HG03095 (cell line): Measurements from ENCODE around the gene PTPN7.
"Not testable (repeated sequence)": the region's sequence is repeated elsewhere in the genome, so short reads cannot be mapped to it uniquely, and the experiment has no call there.

Source experiments
- ATAC-seq: cut with Tn5 transposase; IDR thresholded peaks from one replicate; pipeline ENCODE4 v1.9.1; 2021; ENCODE audit warnings: moderate library complexity; ENCODE audit not compliant: unreplicated experiment

PTPN7 gene

DNA sequence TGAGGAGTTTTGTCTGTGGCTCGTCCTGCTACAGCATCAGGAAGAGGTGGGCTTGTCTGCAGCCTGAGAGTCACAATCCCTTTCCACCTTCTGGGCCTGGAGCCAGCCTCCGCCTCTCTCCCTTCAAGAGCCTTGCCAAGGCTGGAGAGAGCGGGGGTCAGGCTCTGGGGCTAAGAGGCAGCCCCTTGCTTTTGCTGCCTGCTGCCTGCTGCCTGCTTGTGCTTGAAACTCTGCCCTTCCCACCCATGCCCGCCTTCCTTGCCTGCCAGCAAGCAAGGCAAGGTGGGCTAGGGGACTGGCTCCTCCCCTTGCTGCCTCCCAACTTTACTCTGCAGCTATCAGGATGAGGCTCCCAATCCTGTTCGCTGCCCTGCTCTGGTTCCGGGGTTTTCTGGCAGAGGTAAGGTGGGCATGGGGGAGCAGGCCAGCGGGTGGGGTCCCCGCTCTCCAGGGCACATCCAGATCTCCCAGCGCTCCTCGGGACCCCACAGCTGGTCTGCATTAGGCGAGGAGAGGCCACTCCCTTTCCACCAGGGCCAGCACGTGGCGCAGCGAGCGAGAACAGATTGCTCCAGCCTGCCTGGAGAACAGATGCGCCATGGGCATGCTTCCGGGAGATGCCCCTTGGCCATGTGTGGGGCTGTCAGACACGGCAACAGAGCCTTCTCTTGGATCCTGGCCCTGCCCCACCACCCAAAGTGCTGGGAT lies 7.5 kb upstream of the PTPN7 start:
- ATAC-seq, result no peak

- not testable (repeated sequence) for ATAC-seq
Observed at GRCh38 chr1:202167054-202167453, 6.7 kb upstream of the PTPN7 start.

DNA sequence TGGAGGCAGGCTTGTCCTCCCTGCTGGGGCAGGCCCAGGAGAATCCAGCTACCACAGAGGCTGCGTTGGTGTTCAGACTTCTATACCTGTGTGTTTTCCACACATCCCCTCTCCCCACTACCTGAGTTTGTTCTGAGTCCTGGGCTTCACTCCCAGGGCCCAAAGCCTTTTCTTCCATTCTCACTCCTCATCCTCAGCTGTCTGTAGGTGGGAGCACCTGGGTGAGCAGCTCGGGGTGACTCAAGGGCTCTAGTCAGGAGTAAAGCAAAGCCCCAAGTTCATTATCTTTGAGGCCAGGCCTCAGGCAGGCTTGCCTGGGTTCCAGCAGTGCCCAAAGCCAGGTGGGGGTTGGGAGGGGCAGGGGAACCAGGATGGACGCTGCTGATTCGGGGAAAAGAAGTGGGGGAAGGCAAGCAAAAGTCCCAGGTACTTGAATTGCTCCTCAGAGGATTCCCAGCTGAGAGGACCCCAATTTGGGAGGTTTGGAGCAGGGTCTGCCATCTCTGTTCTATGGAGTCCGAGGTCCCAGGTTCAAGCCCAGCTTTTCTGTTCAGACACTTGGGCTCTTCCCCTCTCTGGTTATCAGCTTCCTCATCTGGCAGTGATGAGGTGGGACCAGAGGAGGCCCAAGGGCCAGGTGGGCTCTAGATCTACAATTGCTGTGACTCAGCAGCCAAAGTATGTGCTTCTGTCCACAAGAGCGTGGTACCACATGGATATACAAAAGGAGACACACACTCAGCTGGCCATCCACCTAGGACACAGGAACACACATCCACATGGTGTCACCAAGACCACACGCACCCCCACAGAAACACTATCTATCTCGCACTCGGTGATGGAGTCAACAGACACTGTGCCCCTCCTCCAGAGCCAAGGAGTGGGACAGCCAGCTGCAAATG lies 5.8 kb upstream of the PTPN7 start:
- no peak for ATAC-seq

DNA sequence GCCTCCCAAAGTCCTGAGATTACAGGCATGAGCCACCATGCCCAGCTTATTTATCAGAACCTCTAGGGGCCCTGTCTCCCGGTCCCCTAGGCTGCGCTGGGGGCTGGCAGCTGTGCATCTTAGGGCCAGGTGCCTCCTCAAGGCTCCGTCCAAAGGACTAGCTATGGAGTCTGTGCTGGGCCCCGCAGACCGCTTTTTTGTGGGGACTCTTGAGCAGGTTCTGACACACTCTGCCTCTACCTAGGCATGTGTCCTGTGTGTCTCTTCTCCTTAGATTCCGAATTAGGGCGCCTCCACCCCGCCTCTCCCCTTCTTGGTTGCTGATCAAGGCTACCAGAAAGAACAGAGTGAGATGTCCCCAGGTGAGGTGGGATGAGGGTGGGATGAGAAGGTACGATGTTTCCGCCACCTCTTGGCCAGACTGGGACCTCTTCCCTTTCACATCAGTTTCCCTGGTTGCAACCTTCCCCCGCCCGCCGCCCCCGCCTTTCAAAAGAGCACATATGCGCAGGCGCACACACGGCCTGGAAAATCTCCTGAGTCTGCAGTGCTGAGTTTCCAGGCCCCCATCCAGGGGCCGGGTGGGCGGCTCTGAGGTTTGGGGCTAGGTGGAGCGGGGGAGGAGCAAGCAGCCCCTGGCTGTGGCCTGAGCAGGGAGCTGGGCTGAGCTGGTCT lies 5.0 kb upstream of the PTPN7 start:
- ATAC-seq, result no peak

GRCh38 chr1:202164271-202165037 lies 4.1 kb upstream of the PTPN7 start:
- peak; percentile 69 for ATAC-seq

DNA sequence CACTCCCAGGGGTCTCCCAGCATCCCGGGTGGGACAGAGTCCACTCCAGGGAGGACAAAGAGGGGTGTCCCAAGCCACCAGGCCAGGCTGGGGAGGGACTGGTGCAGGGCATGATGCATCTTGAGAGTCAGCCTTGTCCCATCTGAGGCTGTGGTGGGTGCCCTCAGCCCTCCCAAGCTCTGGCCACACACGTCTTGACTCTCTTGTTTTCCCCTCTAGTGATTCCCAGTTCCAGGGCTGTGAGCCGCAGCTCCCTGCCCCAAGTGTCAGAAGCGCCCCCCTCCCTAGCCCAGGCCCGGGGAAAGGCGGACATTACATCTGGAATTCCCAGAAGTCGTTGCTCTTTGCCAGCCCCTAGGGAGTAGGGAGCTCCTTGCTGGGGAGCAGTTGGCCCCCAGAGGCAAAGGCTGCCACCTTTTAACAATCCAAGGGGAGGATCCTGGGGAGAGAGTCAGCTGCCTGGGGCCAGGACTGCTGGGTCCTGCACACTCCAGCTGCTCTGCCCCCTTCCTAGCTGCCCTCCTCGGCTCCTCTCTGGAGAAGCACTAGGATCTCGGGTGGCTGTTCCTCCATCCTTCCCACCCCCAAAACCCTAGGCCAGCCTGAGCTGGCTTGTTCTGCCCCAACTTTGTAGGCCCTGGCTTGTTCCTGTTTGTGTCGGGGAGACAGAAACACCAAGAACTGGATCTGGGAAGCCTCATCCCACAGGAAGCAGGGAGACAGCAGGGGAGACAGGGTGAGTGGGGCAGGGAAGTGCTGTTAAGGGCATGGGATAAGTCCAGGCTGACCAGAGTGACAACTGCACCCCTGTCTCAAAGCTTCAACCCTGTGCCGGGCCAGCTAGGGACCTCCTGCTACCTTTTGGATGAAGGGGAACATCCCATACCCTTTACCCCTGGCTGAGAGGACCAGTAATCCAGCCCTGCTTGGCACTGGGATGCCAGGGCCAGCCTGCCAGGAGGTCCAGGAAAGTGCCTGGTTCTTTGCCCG lies 3.2 kb upstream of the PTPN7 start:
- no peak for ATAC-seq

DNA sequence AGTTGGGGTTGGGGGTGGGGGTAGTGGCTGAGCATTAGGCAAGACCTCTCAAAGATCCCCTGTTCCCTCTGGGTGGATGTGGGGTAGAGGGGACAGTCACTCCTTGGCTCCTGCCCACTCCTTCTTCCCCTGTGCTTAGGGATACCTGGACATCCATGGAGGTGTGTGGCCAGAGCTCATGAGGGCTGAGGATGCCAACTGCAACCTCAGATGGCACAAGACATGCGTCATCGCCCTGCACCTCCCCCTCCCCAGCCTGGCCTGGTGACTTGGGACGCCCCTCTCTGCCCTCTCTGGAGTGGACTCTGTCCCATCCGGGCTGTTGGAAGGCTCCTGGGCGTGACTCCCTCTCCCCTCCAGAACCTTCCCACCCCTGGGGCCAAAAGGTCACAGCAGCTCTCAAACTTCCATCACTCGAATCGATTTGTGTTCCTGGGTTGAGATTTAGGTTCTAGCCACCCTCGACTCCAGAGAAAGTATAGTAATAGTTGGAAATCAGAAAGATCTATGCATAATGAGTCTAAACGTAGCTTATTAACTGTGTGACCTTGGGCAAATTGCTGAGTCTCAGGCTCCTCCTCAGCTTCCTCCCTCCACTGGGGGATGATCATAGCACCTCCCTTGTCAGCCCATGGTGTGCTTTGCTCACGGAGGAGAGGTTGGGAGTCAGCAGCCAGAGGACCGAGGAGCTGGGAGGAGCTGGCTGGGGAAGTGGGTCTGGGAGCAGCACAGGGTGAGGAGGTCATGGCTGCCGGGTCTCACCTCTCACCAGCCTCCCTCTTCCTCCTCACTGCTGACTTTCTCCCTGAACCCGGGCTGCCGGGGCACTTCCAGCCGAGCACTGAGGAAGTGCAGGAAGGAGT lies 2.2 kb upstream of the PTPN7 start:
- ATAC-seq, result no peak

DNA sequence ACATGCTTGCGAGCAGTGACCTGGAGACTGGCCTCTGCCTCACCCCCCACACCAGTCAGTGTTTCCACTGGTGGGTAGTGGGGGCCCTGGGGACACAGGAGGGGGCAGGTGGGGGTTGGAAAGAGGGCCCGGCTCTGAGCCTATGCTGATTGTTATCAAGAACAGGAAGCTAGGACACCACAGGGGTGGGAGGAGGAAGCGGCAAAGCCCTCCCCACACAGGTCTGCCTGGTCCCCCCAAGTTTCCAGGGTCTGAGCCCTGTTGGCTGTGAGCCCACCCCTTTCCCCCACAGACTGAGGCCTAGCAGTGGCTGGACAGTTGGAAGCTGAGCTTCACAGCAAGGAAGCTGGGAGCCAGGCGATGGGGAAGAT lies 1.6 kb upstream of the PTPN7 start:
- ATAC-seq, result no peak

GRCh38 chr1:202161151-202162046 lies 997 bp upstream of the PTPN7 start:
- no peak for ATAC-seq

DNA sequence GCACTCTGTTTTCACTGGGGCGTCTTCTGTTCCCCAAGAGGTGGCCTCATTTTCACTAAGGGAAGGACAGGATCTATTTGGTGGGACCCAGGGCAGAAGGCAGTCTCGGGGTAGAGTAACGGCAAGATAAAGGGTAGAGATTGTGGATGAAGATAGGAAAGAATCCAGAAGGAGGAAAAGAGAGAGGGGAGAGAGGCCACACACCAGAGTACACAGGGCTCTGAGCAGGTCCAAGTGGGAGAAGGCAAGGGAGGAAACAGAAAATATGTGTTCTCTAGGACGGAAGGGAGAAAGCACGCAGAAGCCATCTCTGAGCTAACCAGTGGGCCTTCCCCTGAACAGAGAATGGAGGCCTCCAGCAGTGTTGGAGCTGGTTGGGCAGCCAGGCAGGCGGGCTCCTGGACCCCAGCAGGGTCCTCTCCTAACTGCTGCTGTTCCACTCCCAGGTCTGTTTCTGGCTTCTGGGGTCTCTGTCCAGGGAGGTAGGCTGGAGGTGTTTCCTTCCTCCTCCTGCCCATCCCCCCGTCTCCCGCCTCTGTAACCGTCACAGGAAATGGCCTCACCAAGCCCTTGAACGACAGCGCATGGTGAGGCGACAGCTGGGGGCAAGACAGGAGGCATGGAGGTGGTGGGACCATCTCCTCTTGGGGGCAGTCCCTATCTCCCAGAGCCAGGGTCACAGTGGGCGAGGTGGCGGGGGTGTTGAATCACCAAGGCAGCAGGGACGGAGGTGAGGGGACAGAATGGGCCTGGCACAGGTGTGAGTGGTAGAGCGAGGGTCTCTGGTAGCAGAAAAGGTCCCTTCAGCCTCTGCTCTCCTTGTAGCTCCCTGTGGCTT lies 649 bp downstream of the PTPN7 start:
- no peak for ATAC-seq

DNA sequence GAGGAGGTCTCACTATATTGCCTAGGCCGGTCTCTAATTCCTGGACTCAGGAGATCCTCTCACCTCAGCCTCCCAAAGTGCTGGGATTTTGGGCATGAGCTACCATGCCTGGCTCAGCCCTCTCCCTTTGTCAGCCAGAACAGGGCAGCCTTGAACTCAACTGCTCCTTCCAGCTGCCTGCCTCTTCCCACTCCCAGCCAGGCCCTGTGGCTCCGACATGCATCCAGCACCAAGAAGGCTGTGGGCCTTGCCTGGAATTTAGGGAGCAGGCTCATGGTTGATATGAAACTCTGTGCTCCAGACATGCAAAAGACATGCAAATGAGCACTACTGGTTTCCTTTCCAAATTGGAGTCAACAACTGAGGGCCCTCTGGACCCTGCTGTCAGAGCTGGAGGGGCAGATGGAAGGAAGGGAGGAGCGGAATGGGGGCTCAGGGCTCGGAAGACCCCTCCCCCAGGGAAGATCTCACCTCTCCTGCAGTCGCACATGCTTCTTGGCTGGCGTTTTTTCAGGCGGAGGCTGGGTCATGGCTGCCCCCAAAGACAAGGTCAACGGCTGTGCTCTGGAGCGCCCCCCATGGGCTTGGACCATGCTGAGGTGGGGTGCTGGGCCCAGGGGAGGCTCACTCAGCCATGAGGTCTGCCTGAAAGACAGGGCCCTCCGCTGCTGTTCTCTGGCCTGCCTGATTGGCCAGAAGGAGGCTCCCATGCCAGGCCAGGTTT lies 1.4 kb downstream of the PTPN7 start:
- ATAC-seq, result no peak

DNA sequence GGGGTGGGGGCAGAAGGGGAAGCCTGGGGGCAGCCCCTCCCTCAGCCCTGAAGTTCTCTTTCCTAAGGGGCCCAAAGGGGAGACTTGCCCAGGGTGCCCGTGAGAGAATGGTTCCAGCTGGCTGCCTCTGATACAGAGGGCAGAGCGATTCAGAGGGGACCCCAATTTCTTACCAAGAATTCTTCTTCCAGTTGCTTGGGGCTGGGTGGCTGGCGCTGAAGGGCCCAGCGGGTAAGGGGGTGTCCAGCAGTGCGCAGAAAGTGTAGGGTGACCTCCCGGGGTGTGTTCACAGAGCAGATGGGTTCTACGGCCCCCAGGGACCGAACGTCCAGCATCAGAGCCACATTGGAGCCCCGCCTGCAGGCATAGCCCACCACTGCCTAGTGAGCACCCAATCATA lies 2.5 kb downstream of the PTPN7 start:
- no peak for ATAC-seq

DNA sequence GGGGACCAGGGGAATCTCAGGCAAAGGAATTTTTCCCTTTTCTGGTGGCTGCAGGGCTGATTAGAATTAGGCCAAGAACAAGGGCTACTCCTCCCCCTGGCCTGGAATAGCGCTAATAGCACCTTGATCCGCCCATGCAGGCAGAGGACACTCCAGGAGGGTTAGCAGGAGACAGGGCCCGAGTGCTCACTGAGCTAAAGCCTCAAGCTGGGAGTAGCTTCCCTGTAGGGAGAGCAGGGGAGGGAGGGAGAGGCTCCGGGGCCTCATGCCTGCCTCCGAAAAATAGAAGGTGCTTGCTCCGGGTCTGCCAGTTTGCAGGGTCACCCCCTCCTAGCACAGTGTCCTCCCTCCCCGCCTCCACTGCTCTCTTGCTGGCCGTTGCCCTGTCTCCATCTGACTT lies 3.8 kb downstream of the PTPN7 start:
- no peak for ATAC-seq

DNA sequence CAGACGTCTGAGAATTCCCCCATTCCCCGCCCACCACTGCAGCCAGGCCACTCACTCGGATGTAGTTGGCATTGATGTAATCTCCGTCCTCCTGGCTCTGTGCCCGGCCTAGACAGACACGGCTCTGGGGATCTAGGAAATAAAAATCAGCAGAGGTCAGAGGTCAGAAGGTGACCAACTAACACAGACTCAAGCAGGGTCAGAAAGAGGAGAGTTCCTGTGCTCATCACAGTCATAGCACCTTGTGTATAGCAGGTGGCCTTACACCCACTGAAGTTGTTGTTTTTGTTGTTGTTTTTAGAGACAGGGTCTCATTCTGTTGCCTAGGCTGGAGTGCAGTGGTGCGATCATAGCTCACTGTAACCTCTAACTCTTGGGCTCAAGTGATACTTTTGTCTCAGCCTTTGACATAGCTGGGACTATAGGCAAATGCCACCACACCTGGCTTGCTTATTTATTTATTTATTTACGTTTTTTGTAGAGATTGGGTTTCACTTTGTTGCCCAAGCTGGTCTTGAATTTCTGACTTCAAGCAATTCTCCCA lies 4.9 kb downstream of the PTPN7 start:
- ATAC-seq, result no peak

GRCh38 chr1:202154766-202155477 lies 5.5 kb downstream of the PTPN7 start:
- ATAC-seq, result no peak
